GM18867 (cell line): ENCODE results near the gene UROS.

Experiments used
- ATAC-seq: cut with Tn5 transposase; IDR thresholded peaks from one replicate; pipeline ENCODE4 v1.9.1; 2021; ENCODE audit warnings: mild to moderate bottlenecking, moderate library complexity; ENCODE audit not compliant: unreplicated experiment

UROS gene

DNA sequence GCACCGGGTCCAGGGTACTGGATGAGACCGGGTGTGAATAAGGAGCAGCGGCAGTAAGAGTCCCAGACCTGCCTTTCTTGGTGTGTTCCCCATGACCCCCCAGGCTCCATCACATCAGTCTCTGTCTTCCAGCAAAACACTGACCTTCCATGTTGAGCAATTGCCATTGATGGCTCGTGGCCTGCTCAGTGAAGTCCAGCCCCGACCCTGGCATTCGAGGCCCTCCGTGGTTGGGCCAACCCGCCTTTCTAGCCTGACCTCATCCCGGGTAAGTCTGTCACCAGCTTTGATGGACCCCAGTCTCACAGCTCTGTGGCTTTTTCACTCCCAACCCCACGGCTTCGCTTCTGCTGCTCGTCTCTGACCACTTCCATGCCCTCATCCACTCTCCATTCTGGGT lies 53.9 kb downstream of the UROS start:
- ATAC-seq, result no peak

DNA sequence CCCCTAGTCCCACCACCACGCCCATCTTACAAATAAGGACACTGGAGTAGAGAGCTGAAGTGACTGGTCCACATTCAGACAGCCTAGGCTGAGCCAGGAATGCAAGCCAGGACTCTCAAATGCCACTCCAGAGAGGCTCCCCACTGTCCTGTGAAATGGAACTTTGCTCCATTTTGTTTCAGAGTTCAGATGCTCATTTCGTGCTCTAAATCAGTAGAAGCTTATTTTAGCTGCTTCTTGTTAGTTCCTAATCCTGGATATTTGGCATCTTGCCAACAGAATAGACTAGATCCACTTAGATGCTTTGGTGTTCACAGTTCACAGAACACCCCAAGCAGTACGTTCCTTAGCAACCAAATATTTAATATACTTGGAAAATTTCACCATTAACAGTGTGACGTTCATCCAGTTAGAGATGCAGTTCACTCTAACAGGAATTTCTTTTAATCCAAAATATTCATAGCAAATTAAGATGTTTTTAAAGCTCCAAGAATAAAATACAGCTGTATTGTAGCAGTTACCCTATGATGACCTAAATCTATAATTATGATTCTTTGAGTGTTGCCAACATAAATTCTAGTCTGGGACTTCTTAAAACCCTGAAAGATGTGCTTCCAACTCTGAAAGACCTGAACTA lies 54.7 kb downstream of the UROS start:
- ATAC-seq, result no peak

DNA sequence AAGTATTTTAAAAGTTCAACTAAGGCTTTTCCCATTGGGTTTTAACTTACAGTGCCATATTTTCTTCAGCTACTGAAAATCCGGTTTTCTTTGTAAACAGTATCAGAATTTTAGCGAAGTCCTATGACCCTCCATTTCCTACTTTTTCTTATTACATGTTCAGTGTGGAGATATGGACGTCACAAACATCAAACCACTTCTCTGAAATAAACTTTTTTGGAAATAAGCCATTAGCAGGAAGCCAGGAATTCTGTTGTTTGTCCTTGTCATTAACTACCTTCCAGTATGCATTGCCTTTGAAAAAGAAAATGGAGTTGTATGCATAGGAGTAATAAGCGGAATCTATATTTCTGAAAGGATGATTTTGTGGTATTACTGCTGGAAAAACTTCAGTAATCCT lies 56.5 kb downstream of the UROS start:
- ATAC-seq, result no peak

DNA sequence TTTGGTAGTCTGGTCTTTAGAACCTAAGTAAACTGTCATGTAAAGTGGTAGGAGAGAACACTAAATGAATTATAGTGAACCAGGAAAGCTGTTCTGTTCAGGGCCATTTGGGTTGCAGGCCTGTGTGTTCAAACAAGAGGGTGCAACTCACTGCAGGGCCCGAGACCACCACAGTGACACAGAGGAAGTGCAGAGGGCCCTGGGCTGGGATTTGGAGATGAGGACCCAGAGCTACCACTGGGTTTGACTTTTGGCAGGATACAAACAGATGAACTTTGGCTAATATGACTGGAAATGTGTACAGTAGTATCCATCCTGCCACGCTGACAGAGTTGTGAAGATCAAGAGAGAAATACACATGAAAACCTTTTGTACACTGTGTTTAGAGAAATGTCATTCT lies 57.2 kb downstream of the UROS start:
- no peak for ATAC-seq

DNA sequence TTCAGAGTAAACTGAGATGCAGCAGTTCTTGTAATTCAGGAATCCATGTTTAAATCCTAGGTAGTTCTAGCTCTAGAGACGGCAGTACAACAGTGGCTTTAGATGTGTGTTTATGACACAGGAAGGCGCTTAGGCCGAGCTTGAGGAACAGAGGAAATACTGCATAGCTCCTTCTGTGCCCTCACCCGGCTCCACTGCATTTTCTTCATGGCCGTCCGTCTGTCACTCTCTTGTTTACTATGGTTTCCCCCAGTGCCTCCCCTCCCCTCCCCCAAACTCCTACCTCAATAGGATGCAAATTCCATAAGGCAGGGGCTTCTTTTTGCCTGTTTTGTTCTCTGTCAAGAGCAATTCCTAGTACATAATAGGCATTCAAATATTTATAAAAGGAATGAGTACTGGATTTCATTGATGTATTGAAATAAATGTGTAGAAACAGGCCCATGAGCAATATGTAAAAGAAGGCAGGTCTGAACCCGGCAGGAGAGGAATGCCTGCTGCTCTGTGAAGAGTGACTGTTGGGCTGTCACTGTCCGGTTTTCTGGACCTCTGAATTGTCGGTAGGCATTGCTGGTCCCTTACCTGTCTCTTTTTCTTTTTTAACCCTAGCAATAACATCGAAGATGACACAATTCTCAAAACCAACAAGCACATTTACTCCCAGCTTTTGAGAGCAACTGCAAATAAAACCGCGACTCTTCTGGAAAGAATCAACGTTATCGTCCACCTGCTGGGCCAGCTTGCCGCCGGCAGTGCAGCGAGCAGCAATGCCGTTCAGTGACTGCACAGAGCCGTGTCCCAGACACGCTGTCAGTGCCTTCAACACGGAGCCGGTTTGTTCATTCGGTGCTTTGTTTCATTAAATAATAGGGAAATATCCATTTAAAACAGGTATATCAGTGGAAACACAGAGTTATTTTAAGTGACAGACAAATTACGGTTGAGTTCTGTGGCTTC lies 60.1 kb downstream of the UROS start:
- no peak for ATAC-seq

DNA sequence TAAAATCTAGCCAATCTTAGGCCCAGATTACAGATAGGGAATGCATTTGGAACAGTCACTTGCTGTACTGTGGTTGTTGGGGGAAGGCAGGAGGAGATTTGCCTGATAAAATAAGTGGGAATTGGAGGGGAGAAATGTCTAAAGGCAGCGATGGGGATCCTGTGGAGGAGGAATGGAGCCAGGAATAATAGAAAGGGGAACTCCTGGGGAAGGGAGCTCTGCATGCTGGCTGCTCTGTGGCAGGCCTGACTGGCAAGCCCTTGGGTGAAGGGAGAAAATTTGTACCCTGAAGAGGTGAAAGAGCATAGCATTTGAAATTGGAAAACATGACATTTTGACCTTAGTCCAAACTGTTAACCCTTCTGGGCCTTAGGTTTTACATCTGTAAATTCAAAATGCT lies 61.1 kb downstream of the UROS start:
- ATAC-seq, result no peak

DNA sequence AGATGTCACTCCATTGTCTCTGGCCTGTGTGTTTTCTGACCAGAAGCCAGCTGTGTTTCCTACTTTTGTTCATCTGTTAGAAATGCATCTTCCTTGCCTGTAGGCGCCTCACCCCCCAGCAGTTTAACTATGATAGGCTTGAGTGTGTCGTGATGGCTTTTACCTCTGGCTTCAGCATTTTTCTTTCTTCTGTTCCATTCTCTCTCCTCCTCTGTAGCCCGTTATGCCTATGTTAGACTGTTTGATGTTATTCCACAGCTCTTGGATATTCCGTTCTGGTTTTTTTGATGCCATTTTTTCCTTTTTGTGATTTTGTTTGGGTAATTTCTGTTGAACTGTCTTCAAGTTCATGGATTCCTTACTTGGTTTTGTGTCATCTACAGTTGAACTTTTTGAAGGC lies 65.3 kb downstream of the UROS start:
- no peak for ATAC-seq

DNA sequence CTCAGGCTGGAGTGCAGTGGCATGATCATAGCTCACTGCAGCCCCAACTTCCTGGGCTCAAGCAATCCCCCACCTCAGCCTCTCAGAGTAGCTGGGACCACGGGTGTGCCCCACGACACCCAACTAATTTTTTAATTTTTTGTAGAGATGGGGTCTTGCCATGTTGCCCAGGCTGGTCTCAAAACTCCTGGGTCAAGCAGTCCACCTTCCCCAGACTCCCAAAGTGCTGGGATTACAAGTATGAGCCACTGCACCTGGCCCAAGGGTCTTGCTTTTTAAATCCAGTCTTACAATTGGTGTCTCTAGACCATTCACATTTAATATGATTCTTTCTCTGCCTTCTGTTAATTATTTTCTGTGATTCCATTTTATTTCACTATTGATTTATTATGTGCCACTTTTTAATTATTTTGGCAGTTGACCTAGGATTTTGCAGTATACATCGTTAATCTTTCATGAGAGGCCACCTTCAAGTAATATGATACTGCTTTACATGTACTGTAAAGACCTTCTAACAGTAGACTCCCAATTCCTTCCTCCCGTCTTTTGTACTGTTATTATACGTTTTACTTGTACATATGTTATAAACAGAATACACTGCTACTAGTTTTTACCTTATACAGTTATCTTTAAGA lies 66.1 kb downstream of the UROS start:
- no peak for ATAC-seq

DNA sequence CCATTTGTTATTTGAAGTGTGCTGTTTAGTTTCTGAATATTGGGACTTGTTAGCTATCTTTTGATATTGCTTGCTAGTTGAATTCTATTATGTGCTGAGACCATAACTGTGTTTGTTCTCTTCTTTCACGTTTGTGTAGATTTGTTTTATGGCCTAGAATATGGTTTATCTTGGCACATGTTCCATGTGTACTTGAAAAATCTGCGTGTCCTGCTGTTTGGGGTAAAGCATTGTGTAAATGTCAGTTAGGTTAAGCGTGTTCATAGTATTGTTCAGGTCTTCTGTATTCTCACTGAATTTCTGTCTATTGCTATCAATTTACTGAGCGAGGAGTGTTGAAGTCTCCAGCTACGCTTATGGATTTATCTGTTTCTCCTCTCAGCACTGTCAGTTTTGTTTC lies 66.9 kb downstream of the UROS start:
- ATAC-seq, result no peak

DNA sequence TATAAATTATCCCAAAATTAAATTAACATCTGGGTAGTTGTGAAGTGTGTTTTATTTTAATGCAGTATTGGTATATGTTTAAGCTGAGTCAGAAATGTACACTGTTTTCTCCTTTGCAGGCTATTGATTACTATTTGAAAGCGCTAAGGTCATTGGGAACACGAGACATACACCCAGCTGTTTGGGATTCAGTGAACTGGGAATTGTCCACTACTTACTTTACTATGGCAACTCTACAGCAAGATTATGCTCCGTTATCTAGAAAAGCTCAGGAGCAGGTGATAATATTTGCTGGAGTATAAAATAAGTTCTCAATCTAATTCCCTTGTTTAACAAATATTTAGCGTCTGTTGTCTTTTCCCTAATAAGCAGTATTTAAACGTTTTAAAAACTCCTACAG lies 75.6 kb downstream of the UROS start:
- ATAC-seq, result no peak

DNA sequence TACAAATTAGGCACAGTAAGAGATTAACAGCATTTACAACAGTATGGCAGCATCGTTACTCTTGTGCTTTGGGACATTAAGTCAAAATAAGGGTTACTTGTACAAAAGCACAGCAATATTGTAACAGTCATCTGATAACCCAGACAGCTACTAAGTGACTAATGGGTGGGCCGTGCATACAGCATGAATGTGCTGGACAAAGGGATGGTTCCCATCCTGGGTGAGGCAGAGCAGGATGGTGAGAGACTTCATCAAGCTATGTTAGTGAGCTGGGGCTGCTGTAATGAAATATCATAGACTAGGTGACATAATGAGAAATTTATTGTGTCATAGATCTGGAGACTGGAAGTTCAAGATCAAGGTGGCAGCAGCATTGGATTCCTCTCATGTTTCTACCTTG lies 78.1 kb downstream of the UROS start:
- no peak for ATAC-seq

DNA sequence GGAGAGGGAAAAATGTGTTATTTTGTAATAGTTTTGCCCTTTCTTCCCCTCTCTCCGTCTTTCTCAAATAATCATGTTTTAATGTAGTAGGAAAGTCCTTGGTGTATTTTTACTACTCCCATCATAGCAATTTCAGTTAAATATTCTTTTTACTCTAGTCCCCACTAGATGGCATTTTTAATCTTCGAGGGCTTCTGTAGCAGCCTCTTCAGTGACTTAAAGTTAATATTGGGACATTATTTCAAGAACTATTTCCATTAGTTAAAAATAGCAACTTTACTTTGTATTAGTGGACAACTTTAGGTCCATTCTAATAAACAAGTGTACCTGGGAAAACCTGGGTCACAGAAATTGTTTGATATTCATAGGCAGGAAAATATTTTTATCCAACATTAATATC lies 80.6 kb downstream of the UROS start:
- ATAC-seq, result no peak

DNA sequence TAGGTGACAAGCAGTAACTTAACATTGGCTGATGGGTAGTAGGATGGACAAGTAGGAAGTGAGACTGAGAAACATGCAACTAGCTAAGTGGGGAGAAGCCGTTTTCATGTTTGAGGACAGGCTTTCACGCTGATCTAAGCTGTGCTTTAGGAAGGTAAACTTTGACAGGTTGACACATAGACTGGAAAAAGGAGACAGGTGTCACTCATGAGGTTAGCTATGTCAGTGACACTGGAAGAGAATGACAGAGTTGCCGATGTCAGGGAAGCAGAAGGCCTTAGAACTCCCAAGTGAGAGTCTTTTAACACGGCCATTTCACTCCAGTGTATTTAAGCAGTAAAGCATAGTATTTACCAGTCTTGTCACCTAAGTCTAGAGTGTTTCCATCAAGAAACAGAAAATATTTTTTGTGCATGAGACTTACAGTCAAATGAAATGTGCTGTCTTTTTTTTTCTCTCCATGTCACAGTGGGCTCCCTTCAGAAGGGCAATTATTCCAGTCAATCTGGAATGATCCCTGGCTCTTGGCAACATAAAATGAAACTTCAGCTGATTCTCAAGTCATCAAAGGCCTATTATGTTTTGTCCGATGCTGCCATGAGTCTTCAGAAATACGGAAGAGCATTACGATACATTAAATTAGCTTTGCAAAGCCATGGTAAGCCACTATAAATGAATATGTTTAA lies 82.9 kb downstream of the UROS start:
- ATAC-seq, result no peak
